IgD-negative memory B cell (primary cell): ENCODE results near the gene RNF217. TPM values are rescaled to one million over a fixed set of nuclear protein-coding genes. Genes with fewer than 3 reads are reported as not detected.
A peak's percentile ranks its signal among the peaks of the same experiment; 100 is the strongest.

ENCODE experiments used
- H3K27ac Mint-ChIP-seq, 3 donors: one replicate each; pipeline ENCODE4 v1.8.0; 2020 to 2022; ENCODE audit warnings: mild to moderate bottlenecking in 3 of 3, mixed read lengths in 3 of 3, moderate library complexity in 1 of 3
- H3K27me3 Mint-ChIP-seq: one replicate; pipeline ENCODE4 v1.8.0; 2021; ENCODE audit warnings: mixed read lengths
- H3K36me3 Mint-ChIP-seq: one replicate; pipeline ENCODE4 v1.8.0; 2020; ENCODE audit warnings: mild to moderate bottlenecking, mixed read lengths
- H3K4me1 Mint-ChIP-seq, 3 donors: one replicate each; pipeline ENCODE4 v1.8.0; 2020 to 2022; ENCODE audit warnings: mixed read lengths in 3 of 3, mild to moderate bottlenecking in 1 of 3
- H3K4me3 Mint-ChIP-seq, 4 donors: one replicate each; pipeline ENCODE4 v1.8.0; 2020 to 2022; ENCODE audit warnings: mild to moderate bottlenecking in 4 of 4, mixed read lengths in 4 of 4, moderate library complexity in 3 of 4
- H3K9me3 Mint-ChIP-seq, 3 donors: one replicate each; pipeline ENCODE4 v1.8.0; 2020 to 2021; ENCODE audit warnings: mixed read lengths in 3 of 3, mild to moderate bottlenecking in 1 of 3
- polyA plus RNA-seq: library from polyadenylated mRNA; unstranded; fragments of 300-500 nt; fragmentation: Illumina TruSeq; gene quantifications from one replicate; pipeline ENCODE4 v1.2.3, GENCODE V29; 2021

RNF217 gene
- polyA plus RNA-seq, 1 donor from 2014 or later: not detected

DNA sequence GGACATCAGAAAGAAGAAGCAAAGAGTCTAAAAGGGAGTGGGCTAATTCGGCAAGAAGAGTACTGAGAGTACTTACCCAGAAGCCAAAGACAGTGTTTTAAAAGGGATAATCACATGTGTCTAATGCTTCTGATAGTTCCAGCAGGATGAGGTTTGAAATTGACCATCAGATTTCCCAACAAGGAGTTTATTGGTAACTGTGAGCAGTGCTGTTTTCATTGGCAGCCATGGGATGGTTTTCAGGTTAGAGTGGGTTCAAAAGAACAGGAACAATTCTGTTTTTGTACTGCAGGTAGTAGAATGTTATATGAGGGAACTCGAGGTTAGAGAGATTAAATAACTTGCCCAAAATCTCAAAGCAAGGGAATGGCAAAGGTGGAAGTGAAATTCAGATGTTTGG lies 8.5 kb downstream of the RNF217 start:
- H3K27ac Mint-ChIP-seq: no peak overlapping the region
- no peak overlapping the region for H3K4me3 Mint-ChIP-seq
- peaks cover under 1% of the 10 kb centered on the region for H3K27me3 Mint-ChIP-seq

DNA sequence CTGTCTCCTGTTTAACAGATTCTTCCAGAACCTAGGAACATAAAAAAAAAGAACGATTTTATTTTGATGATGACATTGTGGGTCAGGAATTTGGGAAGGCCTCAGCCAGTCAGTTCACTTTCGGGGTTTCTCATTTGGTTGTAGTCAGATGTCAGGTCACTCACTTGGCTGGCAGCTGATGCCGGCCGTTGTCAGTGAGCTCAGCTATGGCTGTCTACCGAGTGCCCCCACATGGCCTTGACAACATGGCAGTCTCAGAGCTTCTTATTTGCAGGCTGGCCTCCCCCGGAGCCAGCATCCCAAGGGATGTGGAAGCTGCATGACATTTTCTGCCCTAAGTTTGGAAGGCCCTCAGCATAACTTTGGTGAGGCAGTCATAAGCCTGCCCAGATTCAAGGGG lies 11.5 kb downstream of the RNF217 start:
- peaks cover 0 to 4% (median 0%) of the 10 kb centered on the region in 3 donors for H3K9me3 Mint-ChIP-seq
- no peak overlapping the region for H3K4me3 Mint-ChIP-seq
- H3K36me3 Mint-ChIP-seq: no peaks in the 10 kb centered on the region
- H3K27ac Mint-ChIP-seq: no peak overlapping the region
- H3K4me1 Mint-ChIP-seq: no peaks in the 10 kb centered on the region
- no peaks in the 10 kb centered on the region for H3K27me3 Mint-ChIP-seq

More for the DNA sequence above, 8.5 kb downstream of the RNF217 start:
- H3K4me1 Mint-ChIP-seq: no peaks in the 10 kb centered on the region
- no peaks in the 10 kb centered on the region for H3K36me3 Mint-ChIP-seq
- no peaks in the 10 kb centered on the region for H3K9me3 Mint-ChIP-seq

DNA sequence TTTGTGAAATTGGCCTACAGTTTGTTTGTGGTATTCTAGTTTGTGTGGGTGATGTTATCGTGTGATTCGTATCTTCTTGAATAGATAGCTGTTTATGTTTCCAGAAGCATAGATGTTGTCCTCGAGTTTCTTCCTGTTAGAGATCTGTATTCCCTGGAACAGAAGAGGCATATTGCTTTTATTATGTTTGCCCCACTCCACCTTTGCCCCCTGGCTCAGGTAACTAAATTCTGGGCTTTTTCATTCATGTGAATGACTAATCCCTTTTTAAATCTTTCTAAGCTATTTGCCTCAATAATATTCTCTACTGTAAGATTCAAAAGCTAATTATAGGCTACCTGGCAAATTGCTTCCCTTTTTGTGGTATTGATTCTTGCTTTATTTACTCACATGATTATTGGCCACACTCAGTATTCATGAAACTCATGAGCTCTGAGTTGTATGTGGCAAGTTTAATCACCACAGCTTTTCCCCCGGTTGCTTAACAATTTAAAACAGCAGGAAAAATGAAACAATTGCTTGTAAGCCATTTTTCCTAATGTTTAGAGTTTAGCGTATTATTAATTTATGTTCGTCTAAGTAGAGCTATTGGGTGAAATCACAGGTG lies 12.6 kb downstream of the RNF217 start:
- peaks cover 0 to 10% (median 1%) of the 10 kb centered on the region in 3 donors for H3K9me3 Mint-ChIP-seq
- H3K36me3 Mint-ChIP-seq: no peaks in the 10 kb centered on the region
- no peak overlapping the region for H3K4me3 Mint-ChIP-seq
- no peaks in the 10 kb centered on the region for H3K4me1 Mint-ChIP-seq
- H3K27me3 Mint-ChIP-seq: no peaks in the 10 kb centered on the region
- H3K27ac Mint-ChIP-seq: no peak overlapping the region

DNA sequence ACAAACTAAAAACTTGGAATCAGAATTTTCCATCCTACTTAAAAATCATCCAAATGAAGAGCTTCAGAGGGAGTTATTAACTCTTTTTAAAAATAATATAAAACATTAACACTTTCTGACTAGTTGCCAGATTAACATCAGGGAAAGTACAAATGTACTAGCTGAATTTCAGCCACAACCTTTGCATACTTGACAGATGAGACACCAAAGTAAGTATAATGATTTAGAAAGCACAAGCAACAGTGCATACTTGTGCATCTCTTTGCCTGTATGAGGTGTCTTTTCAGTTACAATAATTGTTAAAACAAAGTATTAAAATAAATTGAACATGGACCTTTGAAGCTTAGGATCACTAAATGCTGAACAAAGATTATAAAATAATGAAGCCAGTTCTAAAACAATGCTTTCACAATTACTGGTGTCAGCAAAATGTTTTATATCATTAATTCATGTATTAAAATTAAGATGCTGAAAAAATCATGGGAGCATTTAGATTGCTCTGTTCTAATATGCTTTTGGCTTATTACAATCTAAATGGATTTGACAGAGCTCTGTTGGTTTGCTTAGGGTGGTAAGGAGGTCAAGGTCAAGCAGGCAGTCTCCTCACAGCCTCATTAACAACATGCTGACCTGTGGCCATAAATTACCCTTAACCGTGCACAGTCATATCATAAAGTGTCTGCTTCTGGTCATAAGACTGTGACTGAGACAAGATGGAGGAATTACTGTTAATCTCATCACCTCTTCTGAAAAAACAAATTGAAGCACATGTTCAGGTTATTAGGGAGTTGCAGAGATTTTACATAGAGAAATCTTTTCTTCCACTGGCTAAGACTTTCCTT lies 15.1 kb downstream of the RNF217 start:
- Mint-ChIP-seq H3K36me3 (no peaks in the 10 kb centered on the region), H3K27me3 (no peaks in the 10 kb centered on the region), H3K4me3 (no peak overlapping the region), H3K27ac (no peak overlapping the region), H3K9me3 (peaks cover 0 to 10% (median 1%) of the 10 kb centered on the region in 3 donors), H3K4me1 (no peaks in the 10 kb centered on the region)

DNA sequence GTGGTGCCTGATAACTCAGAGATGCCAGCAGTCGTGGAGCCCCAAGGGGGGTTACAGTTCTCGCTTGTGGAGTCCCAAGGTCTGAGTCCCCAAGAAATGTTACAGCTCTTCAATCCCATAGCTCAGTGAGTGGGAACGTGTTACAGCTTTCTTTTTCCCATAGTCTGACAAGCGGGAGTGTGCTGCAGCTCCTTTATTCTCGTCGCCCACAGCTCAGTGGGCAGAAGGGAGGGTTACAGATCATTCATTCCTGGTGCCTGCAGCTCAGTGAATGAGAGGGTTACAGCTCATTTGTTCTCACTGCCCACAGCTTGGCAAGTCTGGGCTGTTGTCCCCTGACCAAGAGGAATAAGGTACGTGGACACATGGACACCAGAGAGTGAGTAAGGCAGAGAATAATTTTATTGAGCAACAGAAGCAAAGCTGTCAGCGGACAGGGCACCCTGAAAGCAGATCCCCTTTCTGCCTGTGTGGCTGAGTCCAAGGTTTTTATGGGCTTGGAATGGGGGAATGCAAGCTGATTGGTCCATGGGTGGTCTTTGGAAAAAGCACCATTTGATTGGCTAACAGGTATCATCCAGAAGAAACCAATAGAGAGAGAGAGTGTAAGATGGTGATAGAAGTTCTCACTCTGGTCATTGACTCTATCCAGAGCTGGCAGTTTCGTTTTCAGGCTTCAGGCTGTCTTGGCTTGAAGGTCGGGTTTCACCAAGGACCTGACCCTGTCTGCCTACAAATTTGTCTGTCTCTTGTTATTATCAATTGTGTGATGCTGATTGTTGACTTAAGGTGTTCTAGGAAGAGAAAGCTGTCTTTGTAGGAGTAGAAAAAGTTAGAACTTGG lies 16.4 kb downstream of the RNF217 start:
- Mint-ChIP-seq H3K4me3 (no peak overlapping the region), H3K36me3 (no peaks in the 10 kb centered on the region), H3K9me3 (peaks cover 0 to 10% (median 1%) of the 10 kb centered on the region in 3 donors), H3K27me3 (no peaks in the 10 kb centered on the region), H3K4me1 (no peaks in the 10 kb centered on the region), H3K27ac (no peak overlapping the region)

DNA sequence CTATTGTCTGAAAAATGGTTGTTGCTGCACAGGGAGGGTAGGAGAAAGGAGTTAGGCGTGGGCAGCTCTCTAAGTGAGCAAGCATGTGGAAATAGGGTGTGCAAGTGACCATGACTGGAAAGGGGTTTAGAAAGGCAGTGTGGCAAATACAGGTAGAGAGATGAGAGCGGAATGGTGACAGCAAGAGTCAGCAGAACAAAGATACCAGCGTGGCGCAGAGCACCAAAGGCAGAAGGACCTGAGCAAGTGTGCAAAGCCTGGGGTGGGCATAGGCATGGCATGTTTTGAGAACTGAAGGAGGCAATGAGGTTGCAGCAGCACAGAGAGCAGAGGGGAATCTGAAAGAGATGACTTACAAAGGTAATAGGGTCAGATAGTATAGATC lies 17.0 kb downstream of the RNF217 start:
- Mint-ChIP-seq H3K4me1 (no peaks in the 10 kb centered on the region), H3K27me3 (no peaks in the 10 kb centered on the region), H3K4me3 (no peak overlapping the region), H3K36me3 (no peaks in the 10 kb centered on the region), H3K27ac (no peak overlapping the region), H3K9me3 (peaks cover 0 to 10% (median 1%) of the 10 kb centered on the region in 3 donors)

DNA sequence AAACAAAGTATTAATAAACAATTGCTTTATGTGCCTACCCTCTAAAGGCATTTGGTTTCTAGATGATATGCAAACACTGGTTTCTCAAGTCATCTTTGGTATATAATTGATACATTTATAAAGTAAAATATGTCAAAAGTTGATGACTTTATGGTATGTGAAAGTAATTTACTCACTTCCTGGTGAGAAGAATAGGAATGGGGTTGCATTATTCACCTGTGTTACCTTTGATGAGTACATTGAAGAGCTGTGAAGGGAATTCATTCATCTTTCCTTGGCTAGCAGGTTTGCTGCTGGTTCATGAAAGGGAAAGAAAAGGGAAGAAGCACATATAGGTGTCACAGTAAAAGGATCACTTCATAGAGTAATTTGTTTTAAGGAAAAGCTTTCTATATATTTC lies 20.4 kb downstream of the RNF217 start:
- no peak overlapping the region for H3K27ac Mint-ChIP-seq
- H3K4me3 Mint-ChIP-seq: no peak overlapping the region
- peaks cover 0 to 14% (median 1%) of the 10 kb centered on the region in 3 donors for H3K9me3 Mint-ChIP-seq
- no peaks in the 10 kb centered on the region for H3K27me3 Mint-ChIP-seq
- no peaks in the 10 kb centered on the region for H3K4me1 Mint-ChIP-seq
- H3K36me3 Mint-ChIP-seq: no peaks in the 10 kb centered on the region

DNA sequence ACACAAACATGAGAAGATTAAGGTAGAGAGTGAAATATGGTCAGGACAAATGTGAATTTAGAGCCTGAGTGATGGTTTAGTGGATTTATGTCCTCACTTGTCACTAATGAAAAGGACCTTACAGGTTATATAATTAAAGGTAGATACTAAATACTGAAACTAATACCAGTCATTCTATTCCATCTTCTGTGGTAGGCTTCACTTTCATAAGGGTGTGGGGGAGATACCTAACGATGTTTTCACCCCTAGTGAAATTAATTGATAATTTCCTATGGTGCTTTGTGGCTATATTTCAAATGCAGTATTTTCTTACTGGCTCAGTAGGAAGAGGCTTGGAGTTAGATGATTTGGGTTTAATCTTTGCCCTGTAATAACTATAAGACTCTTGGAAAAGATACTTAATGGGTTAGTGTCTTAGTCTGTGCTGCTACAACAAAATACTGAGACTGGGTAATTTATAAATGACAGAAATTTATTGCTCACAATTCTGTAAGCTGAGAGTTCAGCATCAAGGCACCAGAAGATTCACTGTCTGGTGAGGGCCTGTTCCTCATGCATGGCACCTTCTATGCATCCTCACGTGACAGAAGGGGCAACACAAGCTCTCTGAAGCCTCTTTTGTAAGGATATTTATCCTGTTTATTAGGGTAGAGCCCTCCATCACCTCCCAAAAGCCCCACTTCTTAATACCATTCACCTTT lies 21.3 kb downstream of the RNF217 start:
- H3K4me3 Mint-ChIP-seq: no peak overlapping the region
- H3K27me3 Mint-ChIP-seq: no peaks in the 10 kb centered on the region
- H3K36me3 Mint-ChIP-seq: no peaks in the 10 kb centered on the region
- peaks cover 0 to 13% (median 1%) of the 10 kb centered on the region in 3 donors for H3K9me3 Mint-ChIP-seq
- no peaks in the 10 kb centered on the region for H3K4me1 Mint-ChIP-seq
- H3K27ac Mint-ChIP-seq: no peak overlapping the region

DNA sequence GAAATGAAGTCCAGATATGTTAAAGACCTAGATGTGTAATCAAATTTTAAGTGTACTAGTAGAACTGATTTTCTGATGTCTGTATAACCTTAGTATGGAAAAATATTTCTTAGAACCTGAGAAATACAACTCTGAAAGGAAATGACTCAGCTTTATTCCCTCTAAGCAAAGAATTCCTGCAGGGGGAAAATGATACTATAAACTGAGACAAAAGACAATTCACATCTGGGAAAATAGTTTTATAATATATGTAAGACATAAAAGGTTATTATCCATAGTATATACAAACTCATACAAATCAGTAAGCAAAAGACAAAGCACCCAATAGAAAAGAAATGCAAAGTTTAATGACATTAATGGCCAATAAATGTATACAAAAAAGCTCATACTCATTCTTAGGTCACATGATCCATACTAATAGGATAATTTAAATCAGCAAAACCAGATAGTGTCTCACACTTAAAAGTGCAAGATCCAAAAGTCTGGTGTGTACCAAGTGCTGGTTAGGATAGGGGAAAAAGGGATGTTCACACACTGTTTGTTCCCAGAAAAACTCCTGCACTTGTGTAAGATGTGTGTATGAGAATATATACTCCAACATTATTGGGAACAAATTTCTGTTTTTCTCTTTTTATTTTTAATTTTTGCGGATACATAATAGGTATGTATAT lies 22.6 kb downstream of the RNF217 start:
- no peaks in the 10 kb centered on the region for H3K36me3 Mint-ChIP-seq

DNA sequence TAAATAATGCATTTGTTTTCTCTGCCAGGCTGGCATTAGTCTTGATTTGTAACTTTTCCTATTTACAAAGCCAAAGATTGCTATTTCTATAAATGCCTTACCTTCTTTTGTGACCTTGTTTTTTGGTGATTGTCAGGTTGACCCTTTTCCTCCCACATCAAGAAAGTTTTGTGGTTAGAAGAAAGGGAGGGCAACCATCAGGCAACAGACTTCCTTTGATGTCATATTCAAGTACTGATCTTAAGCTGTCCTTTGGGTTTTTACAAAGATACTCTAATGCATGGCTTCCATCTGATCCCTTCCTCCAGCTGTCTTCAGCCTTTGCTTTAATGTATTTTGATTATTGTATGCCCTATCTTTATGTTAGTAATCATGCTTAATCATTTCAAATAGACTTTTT lies 23.9 kb downstream of the RNF217 start:
- Mint-ChIP-seq H3K27me3 (no peaks in the 10 kb centered on the region), H3K9me3 (peaks cover 0 to 4% (median 3%) of the 10 kb centered on the region in 3 donors), H3K27ac (no peak overlapping the region), H3K36me3 (no peaks in the 10 kb centered on the region), H3K4me1 (no peaks in the 10 kb centered on the region), H3K4me3 (no peak overlapping the region)

More for the DNA sequence above, 22.6 kb downstream of the RNF217 start:
- Mint-ChIP-seq H3K27ac (no peak overlapping the region), H3K4me3 (no peak overlapping the region), H3K4me1 (no peaks in the 10 kb centered on the region), H3K27me3 (no peaks in the 10 kb centered on the region), H3K9me3 (peaks cover 0 to 4% (median 0%) of the 10 kb centered on the region in 3 donors)

DNA sequence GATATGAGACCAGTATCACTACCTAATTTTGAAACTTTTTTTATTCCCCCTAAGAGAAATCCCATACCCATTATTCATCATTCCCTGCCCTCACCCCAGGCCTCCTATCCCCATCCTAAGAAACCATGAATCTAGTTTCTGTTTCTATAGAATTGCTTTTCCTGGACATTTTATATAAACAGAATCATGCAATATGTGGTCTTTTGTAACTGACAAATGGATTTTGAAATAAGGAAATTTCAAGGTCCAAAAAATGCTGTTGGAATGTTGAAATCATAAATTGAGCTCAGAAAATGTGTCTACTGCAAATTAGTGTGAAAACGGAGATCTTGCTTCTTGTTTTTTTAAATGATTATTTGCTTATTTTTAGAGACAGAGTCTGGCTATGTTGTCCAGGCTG lies 25.1 kb downstream of the RNF217 start:
- peaks cover 0 to 4% (median 3%) of the 10 kb centered on the region in 3 donors for H3K9me3 Mint-ChIP-seq
- no peaks in the 10 kb centered on the region for H3K27me3 Mint-ChIP-seq
- no peaks in the 10 kb centered on the region for H3K4me1 Mint-ChIP-seq
- no peak overlapping the region for H3K27ac Mint-ChIP-seq
- no peaks in the 10 kb centered on the region for H3K36me3 Mint-ChIP-seq
- H3K4me3 Mint-ChIP-seq: no peak overlapping the region

DNA sequence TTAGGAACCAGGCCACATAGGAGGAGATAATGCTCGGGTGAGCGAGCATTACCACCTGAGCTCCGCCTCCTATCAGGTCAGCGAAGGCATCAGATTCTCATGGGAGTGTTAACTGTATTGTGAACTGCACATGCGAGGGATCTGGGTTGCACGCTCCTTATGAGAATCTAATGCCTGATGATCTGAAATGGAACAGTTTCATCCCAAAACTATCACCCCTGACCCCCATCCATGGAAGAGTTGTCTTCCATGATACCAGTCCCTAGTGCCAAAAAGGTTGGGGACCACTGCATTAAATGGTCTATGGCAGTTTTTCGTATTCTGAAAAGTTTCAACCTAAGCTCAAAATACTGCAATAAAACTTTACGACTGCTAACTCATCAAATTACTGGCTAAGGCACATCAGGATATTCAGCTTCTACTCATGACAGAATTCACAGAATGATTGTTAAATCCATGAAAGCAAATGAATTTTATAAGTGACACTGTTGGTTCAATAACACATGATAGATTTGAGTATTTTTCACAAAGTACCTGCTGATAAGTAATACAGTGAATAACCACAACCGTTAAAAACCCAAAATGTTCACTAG lies 25.9 kb downstream of the RNF217 start:
- peaks cover 0 to 4% (median 3%) of the 10 kb centered on the region in 3 donors for H3K9me3 Mint-ChIP-seq
- H3K4me1 Mint-ChIP-seq: no peaks in the 10 kb centered on the region
- H3K27ac Mint-ChIP-seq: no peak overlapping the region
- no peaks in the 10 kb centered on the region for H3K27me3 Mint-ChIP-seq
- H3K36me3 Mint-ChIP-seq: no peaks in the 10 kb centered on the region
- peak overlapping the region in 1 of 4 donors; percentile 39 for H3K4me3 Mint-ChIP-seq

DNA sequence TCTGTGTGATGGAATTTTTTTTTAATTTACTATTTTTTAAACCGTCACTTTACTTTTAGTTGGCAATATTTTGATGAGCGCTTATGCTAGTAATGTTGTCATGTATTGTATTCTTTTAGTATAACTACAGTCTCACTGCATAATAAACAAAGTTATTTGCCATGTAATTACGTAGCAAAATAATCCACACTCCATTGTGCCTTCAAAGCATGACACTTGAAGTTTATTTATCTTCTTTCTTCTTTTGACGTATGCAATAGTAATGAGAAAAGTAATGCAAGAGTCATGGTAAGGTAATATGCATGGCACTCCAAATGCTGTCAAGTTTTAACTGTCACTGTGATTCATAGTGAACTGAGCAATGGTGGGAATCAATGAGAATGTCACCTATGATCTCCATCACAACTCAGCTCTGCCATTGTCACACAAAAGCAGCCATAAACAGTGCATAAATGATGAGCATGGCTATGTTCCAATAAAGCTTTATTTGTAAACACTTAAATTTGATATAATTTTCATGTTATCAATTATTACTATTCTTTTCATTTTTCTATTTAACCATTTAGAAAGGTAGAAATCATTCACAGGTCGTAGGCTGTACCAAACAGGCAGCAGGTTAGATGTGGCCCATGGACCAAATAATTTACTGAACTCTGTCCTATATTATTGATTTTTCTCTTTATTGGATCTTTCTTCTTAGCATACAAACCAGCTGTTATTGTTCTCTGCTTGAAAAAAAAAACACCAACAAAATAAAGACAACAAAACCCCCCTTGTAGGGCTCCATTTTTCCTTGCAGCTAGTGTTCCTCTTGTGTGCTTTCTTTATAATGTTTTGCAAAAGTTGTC lies 27.1 kb downstream of the RNF217 start:
- Mint-ChIP-seq H3K27me3 (no peaks in the 10 kb centered on the region), H3K4me3 (peak overlapping the region in 1 of 4 donors; percentile 5), H3K4me1 (no peaks in the 10 kb centered on the region), H3K27ac (no peak overlapping the region), H3K9me3 (peaks cover 0 to 4% (median 3%) of the 10 kb centered on the region in 3 donors), H3K36me3 (no peaks in the 10 kb centered on the region)
